HG03060 (cell line): ENCODE data around the gene SYNE1.

ENCODE experiments used
- ATAC-seq: cut with Tn5 transposase; IDR thresholded peaks from one replicate; pipeline ENCODE4 v1.9.1; 2021; ENCODE audit warnings: low read depth, moderate number of reproducible peaks; ENCODE audit not compliant: unreplicated experiment

SYNE1 gene

DNA sequence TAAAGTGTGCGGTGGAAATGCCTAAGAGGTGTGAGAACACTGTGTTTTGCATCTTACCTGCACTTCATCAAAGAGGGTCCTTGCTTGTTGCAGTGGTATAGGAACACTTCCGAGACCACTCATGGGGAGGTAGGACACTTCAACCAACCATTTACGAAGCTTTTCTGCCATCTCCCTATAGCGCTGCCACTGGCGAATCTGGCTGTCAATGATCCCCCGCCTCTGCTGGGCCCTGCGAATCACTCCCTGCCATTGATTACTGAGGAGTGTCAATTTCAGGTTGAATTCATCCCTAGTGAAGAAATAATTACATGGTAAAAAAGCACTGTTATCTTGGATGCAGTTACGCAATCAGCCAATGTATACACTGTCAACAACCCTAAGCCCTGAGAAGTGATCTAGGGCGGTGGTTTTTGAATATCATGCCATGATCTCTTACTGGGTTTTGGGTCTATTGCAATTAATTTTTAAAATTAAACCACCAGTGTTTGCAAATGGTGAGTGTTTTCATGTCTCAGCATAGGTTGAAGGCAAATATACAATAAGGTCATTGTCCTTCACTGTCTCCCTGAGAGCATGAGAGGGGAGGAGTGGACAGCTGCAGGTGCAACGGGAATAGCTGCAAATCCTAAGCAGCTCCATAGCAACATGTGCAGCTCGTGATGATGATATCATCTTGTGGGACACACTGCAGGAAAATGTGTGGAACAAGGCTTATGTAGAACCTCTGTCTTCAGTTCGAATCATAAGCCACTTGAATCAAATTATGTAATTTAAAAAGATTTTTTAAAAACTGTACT, 429.0 kb downstream of the SYNE1 start:
- ATAC-seq: no peak

DNA sequence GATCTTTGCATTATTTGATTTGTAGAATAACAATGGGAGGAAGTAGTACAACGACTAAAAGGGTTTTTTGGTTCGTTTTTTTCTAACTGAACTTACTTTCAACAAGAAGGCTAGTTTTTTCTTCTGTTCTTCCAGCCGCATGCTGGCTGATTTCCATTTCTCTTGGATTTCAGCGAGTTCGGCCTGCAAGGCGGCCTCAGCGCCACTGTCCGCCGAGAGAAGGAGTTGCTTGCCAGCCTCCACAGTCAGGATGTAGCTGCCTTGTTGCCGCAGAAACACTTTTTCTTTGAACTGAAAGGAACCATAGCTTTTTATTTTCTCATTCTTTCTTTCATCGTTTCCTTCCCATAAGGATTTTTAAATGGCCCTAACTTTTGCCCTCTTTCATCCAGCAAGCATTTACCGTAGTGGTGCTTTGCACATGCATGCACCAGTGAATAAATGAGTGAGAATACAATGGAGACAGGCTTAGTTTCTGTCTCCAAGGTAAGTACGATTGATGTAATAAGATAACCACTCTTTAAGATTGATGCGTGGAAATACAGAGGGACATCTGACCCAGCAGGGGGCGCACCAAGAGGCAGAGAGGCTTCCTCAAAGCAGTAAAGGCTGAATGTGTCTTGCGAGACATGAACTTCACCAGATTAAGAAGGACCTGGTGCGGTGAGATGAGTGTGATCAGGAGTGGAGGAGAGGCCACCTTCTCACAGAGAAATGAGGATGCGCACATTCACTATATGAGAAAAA, 430.9 kb downstream of the SYNE1 start:
- no peak for ATAC-seq

DNA sequence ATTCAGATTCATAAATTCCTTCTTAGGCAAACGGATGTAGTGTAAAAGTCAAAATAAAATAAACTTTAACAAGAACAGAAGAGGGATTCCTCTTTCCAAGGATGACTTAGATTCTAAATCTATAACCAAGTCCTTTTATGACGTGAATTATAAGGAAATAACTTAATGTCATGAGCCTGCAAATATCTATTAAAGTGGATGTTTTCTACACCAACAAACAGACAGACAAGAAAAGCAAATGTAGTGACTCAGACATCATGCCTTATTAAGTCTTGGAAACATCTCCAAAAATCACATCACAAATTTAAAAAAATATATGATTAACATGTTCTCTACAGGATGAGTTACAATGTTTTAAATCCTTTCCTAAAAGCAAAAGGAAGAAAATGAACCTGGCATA, 432.6 kb downstream of the SYNE1 start:
- no peak for ATAC-seq

GRCh38 chr6:152201120-152201519, 436.0 kb downstream of the SYNE1 start:
- no peak for ATAC-seq

DNA sequence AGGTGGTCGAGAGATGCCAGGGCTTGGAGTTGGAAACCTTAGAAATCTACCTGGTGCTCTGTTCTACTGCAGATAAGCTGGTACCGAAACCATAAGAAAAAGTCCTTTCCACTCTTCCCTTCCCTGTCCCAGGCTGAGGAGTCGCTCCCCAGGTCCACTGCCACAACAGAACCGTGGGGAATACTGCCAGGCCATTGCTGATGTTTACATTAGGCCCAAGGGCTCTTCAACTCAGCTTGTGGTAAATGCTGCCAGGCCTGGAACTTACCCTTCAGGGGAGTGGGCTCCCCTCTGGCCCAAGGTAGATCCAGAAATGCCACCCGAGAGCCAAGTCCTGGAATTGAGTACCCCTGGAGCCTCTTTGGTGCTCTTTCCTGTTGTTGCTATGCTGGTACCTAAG, 441.3 kb downstream of the SYNE1 start:
- no peak for ATAC-seq

DNA sequence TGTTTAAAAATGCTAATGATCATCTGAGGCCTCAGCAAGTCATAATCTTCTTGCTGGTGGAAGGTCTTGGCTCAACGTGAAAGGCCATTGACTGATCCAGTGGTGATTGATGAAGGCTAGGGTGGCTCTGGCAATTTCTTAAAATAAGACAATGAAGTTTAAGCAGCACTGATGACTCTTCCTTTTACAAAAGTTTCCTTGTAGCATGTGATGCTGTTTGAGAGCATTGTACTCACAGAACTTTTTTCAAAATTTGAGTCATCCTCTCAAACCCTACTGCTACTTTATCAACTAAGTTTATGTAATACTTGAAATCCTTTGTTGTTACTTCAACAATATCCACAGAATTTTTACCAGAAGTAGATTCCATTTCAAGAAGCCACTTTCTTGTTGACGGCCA, 447.4 kb downstream of the SYNE1 start:
- ATAC-seq: no peak

DNA sequence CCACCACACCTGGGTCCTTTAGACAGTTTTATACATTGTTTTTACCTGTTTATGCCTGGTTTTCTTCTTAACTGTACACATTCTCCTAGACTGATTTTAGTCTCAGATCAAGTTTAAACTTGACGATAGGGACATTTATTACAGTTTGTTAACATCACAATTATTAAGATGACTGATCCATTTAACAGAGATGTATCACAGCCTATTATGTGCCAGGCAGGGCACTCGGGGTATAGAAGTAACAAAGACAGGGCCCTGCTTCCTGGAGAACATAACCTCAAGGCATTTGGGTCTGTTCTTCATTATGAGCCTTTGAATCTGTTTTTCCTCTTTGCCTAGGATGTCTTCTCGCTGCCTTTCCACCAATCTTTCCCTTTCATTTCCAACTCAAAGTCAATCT, 449.2 kb downstream of the SYNE1 start:
- no peak for ATAC-seq

DNA sequence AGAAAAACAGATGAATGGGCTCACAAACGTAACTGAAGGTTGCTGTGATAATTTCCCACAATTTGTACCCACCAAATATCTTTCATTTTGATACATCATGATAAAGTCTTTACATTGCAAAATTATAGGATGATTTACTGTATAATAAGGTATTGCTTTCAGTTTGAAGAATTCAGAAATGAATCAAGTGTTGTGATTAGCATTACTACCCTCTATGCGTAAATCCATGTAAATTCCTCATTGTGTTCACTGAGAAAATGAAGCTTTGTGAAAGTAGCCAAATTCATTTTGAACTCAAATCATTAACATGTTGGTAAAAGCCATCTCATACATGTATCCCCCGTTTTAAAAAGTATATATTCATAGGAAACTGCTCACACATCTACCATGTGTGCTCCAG, 450.3 kb downstream of the SYNE1 start:
- no peak for ATAC-seq

GRCh38 chr6:152184917-152185574, 452.1 kb downstream of the SYNE1 start:
- ATAC-seq: peak; percentile 75

- ATAC-seq: peak; percentile 21
Measured at GRCh38 chr6:152184573-152184916, 452.6 kb downstream of the SYNE1 start.

- no peak for ATAC-seq
Measured at GRCh38 chr6:152180601-152181000, 456.6 kb downstream of the SYNE1 start.

DNA sequence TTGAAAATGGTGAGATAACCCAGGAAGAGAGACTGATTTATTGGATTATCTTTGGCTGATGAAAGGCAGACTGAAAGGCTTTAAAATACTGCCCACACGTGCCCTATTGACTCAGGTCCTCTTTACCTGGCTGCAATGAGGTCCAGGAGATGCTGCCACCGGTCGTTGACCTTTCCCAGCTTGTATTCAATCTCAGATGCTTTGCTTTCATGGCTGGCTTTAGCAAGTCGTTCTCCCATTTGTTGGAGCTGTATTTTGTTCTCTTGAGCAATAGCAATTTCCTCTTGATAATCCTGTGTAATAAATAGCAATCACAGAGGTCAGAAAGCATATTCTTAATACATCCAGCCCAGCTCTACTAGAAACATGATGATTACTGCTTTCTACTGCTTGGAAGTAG, 460.9 kb downstream of the SYNE1 start:
- ATAC-seq: no peak

- no peak for ATAC-seq
Measured at GRCh38 chr6:152173957-152174356, 463.2 kb downstream of the SYNE1 start.

GRCh38 chr6:152173321-152173720, 463.8 kb downstream of the SYNE1 start:
- no peak for ATAC-seq

DNA sequence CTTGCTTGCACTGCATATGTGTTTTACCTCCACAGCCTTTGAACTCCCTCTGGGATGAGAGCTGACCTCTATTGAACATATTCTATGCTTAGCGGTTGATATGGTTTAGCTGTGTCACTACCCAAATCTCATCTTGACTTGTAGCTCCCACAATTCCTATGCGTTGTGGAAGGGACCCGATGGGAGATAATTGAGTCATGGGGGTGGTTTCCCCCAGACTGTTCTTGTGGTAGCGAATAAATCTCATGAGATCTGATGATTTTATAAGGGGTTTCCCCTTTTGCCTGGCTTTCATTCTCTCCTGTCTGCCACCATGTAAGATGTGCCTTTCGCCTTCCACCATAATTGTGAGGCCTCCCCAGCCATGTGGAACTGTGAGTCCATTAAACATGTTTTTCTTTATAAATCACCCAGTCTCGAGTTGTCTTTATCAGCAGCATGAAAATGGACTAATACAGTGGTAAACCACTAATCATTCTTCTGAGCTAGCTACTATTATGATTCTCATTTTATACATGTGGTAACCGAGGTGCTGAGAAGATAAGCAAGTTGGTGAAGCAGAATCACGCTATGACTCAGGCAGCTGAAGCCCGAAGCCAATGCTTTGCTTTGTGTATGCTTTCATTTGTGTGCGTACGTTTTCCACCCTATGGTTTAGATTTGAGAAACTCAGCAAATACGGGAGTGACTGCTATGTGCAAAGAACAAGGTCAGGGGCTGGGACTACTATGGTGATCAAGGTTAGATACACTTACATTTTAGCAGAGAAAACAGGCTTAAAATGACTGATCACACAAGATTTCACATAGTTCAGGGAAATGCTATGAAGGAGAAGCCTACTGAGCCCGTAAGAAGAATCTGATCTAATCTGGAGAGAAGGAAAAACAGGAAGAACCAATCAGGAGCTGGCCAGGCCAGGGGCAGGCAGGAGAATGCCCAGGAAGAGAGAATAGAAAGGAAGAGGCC, 466.2 kb downstream of the SYNE1 start:
- ATAC-seq: peak; percentile 97

DNA sequence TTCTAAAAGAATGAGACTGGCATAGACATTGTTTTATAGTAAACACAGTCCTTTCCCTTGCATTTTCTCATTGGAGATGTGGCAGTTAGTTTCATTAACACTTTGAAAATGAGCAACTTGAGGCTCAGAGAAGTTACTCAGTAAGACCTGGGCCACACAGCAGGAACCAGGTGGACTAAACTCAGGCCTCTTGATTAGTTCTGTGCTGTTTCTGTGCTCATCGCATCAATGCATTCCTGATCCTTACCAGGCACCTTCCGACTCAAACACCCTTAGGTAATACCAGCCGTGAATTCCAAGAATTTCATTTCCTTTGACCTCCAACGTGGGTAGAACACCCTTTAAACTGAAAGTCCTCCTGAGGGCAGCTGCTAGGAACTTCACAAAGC, 466.9 kb downstream of the SYNE1 start:
- no peak for ATAC-seq

DNA sequence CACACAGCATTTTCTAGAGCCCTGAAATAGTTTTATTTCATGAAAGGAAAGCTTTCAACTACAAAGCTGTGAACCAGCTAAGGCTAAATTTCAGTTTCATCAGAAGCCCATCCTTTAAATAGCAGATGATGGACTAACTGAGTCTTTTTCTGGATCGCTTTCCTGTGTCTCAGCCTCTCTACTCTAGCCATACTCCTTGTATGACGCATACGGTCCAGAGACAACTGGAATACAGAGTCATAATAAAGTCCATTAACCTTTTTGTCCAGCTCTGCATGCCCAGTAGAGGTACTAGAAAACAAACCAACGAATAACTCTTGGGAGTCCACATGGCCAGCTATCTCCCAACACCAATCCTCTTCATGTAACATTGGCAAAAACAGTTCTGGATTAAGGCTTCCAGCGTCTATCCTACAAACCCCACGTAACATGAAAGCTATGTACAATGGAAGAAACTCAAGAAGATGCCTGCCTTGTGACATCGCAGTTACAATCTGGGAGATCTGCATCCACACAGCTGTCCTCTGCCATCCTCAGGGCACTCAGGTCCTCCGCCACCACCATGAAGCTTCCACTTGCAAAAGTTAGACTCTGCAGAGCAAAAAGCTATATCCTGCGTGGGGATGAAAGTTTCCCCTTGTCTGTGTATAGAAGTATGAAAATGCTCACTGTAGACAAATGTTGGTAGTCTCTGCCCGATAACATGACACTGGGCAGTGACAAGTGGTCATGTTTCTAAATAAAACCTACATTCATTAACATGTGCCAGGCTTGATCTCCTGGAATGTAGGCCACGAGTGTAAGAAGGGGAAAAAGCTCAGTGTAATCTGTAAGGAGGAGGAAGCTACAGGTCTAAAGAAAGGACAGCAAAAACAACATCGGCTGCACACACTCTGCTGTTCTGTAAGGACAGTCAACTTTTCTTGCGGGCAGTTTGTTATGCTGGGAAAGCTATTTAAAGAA, 469.2 kb downstream of the SYNE1 start:
- no peak for ATAC-seq

DNA sequence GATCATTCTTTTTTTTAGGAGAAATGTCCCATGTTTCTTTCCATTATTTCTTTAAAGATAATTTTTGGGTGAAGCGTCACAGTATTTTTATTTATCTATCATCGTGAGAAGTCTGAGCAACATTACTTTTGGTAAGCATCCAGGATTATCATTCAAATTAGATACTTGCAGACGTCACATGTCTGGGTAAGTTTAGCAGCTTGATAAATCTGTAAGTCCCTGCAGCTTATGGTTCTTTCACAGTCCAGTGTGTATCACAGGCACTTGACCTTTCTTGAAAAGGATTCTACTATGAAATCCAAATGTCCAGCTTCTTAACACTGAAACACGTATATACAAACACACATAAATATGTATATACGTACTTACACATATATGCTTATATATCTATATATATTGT, 470.3 kb downstream of the SYNE1 start:
- ATAC-seq: no peak

DNA sequence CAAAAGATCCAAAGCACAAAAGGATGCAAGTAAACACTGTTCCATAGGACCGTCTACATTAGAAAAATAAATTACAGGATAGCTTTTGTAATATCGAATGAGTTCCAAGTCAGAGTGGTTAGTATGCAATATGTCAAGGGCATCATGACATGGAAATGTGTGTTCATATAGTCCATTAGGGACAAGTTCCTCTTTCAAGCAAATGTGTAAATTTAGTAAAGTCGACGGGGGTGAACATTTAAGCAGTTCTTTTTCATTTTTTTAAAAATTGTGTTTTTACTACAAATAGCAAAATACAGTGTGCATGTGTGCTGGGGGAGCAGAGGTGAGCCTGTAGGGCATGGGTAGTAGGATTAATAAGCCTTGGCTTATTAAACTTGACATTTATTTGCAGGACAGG, 470.7 kb downstream of the SYNE1 start:
- ATAC-seq: no peak
